HG03520 (cell line): Measurements from ENCODE around the gene RPS6KA5.
A peak's percentile ranks its signal among the peaks of the same experiment; 100 is the strongest.
"Not testable (repeated sequence)": the region's sequence is repeated elsewhere in the genome, so short reads cannot be mapped to it uniquely, and the experiment has no call there.

Experiments
- ATAC-seq: cut with Tn5 transposase; IDR thresholded peaks from one replicate; pipeline ENCODE4 v1.9.1; 2021; ENCODE audit warnings: mild to moderate bottlenecking, moderate library complexity; ENCODE audit not compliant: unreplicated experiment

Gene RPS6KA5

GRCh38 chr14:91060351-91061055 is at the start of gene RPS6KA5:
Gene RPS6KA5, minus strand, starts transcription at chr14:91060641. Its CDS starts 207 bp downstream, at chr14:91060434.
- peak; percentile 81 for ATAC-seq

GRCh38 chr14:91108941-91109611 is 48.6 kb upstream of the RPS6KA5 start:
- no peak for ATAC-seq

GRCh38 chr14:91103116-91103515 is 42.7 kb upstream of the RPS6KA5 start:
- ATAC-seq, result no peak

GRCh38 chr14:91100102-91100501 is 39.7 kb upstream of the RPS6KA5 start:
- ATAC-seq, result no peak

- no peak for ATAC-seq
Observed at GRCh38 chr14:91098591-91098990, 38.1 kb upstream of the RPS6KA5 start.

GRCh38 chr14:91097657-91098056 is 37.2 kb upstream of the RPS6KA5 start:
- not testable (repeated sequence) for ATAC-seq

- ATAC-seq, result no peak
Observed at GRCh38 chr14:91095178-91095577, 34.7 kb upstream of the RPS6KA5 start.

DNA sequence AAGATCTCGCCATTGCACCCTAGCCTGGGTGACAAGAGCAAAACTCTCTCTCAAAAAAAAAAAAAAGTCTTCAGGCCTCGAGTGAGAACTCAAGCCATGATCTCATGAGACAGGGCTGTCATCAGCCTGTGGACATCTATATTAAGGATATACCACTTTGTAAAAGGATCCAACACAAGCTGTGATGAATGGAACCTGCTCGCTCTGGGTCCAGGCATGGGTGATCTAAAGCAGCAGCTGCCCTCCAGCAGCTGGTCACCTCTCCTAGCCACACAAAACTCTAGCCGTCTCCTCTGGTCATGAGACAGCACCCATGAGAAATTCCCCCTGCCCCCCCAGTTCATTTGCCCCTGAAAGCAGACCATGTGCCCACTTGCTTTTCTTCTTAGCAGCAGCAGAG is 34.3 kb upstream of the RPS6KA5 start:
- no peak for ATAC-seq

DNA sequence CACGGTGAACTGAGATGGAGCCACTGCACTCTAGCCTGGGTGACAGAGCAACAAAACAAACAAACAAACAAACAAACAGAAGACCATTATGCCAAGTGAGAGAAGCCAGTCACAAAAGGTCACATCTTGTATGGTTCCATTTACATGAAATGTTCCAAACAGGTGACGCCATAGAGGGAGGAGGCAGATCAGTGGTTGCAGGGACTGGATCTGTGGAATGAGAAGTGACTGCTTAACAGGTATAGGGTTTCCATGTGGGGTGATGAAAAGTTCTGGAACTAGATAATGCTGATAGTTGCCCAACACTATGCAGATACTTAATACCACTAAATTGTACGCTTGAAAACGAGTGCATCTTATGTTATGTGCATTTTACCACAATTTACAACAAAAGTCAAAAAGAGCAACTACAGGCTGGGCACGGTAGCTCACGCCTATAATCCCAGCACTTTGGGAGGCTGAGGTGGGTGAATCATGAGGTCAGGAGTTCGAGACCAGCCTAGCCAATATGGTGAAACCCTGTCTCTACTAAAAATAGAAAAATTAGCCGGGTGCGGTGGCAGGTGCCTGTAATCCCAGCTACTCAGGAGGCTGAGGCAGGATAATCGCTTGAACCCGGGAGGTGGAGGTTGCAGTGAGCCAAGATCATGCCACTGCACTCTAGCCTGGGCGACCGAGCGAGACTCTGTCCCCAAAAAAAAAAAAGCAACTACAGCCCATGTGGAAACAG is 33.5 kb upstream of the RPS6KA5 start:
- not testable (repeated sequence) for ATAC-seq

DNA sequence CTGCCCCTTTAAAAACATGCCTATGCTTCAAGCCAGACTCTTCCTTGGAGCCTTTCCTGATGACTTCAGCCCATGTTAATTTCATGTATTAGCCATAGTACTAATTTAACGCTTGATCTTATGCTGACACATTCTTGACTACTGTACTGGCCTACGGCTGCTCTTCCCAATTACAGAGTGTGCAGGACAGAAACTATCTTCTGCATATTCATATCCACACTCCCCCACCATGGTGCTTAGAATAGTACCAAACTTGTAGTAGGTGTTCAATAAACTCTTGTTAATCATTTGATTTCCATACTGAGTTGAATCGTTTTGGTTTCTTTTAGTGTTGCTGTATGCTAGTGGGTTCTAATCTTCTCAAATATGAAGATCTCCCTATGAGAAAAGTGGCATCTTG is 31.6 kb upstream of the RPS6KA5 start:
- no peak for ATAC-seq

GRCh38 chr14:91090743-91091142 is 30.3 kb upstream of the RPS6KA5 start:
- ATAC-seq, result no peak

DNA sequence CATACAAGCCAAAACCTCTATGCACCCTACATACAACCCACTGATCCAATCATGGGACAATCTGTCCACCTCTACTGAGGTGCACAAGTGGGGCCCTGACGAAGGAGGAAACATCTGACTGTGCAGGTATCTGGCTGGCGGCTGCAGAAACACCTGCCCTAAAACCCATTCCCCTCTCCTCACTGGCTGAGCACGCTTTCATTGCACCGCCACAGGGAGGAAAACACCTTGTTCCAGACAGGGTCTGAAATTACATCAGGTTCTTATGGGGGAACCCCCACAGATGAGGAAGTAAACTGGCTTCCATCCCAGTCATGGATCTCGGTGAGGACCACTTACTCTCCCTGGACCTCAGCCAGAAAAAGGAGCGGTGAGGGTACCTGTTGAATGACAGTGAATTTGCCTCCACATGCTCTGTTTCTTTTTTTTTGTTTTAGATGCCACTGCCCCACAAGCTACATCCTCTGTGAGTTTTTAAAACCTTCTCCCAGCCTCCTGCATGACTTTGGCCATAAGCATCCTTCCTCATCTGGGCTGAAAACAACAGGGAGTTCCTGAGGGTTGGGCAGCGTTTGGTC is 29.6 kb upstream of the RPS6KA5 start:
- ATAC-seq, result no peak

GRCh38 chr14:91088585-91089235 is 28.3 kb upstream of the RPS6KA5 start:
- no peak for ATAC-seq

DNA sequence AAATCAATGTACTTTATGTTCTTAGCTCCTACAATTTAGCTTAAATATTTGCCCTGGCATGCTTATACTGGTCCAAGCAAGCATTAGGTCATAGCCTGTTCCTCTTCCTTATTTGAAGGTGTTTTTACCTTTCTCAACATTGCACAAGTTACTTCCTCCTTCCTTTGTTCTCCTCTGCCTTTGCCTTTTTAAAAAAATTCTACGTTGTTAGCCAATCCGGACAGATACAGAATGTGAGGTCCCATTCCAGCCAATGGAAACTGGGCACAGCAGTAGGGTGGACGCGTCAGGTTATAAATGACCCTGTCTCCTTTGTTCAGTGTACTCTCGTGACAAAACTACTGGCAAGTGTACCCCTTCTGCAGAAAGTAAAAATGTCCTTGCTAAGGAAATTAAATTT is 27.0 kb upstream of the RPS6KA5 start:
- ATAC-seq, result not testable (repeated sequence)

- no peak for ATAC-seq
Observed at GRCh38 chr14:91084516-91084915, 24.1 kb upstream of the RPS6KA5 start.

DNA sequence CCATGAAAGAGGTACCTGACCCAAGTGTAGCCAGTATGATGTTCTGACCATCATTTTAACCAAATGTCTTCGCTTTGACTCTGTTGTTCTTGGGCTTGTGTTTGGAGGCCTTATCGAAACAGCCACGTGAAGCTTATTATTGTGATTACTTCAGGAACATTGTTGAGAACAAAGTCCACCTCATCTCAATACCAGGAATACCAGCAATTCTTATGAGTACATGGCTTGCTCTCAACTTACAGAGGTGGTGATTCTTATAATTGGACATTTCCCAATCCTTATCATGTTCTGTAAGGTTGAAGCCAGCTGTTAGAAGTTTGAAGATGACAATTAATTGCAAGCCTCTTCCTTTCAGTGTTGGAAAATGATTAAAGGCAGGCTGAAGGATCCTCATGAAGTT is 21.8 kb upstream of the RPS6KA5 start:
- no peak for ATAC-seq

DNA sequence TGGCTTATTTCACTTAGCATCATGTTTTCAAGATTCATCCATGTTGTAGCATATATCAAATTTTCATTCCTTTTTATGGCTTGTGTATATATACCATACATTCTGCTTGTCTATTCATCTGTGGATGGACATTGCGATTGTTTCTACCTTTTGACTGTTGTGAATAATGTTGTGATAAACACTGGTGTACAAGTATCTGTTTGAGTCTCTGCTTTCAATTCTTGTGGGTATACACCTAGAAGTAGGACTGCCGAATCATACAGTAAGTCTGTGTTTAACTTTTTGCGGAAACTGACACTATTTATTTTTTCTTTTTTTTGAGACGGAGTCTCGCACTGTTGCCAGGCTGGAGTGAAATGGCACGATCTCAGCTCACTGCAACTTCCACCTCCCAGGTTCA is 19.6 kb upstream of the RPS6KA5 start:
- ATAC-seq, result no peak

GRCh38 chr14:91078095-91078737 is 17.8 kb upstream of the RPS6KA5 start:
- no peak for ATAC-seq

- no peak for ATAC-seq
Observed at GRCh38 chr14:91075553-91075952, 15.1 kb upstream of the RPS6KA5 start.

DNA sequence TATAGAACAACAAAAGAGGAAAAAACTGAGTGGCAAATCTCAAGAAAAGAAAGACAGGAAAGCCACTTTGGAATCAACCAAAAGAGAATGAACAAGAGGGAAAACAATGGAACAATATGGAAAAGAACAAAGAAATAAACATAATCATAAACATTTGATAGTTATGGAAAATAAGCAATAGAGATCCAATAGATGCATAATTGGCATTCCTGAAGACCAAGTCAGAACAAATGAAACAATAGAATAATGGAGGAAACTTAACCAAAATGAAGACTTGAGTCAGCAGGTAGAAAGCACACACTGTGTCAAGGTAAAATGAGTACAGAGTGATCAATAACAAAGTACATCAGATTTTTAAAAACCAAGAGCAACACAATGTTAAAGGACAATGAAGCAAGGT is 10.1 kb upstream of the RPS6KA5 start:
- no peak for ATAC-seq

GRCh38 chr14:91068642-91069041 is 8.2 kb upstream of the RPS6KA5 start:
- ATAC-seq, result no peak
